Adrenal gland (tissue), 12 donors: ENCODE data around the gene SULF2. TPM values are rescaled to one million over a fixed set of nuclear protein-coding genes. Genes with fewer than 3 reads are reported as not detected.

Experiments
- DNase-seq, 7 donors: peaks; one replicate each; pipeline ENCODE4 v3.0.0-alpha.2; 2019 to 2020
- H3K27ac ChIP-seq, 5 donors: fragments of 200-600 bp; sonication (generic) in 4 of 5; 1 replicate in 3 of 5; 2 replicates in 2 of 5; pipeline versions ENCODE4 v1.5.1 to v1.8.0; 2016 to 2020; ENCODE audit warnings: mild to moderate bottlenecking in 1 of 5
- H3K27me3 ChIP-seq: fragments of 200-600 bp; 2 replicates; pipeline ENCODE4 v1.8.0; 2021
- H3K36me3 ChIP-seq, 2 donors: fragments of 200-600 bp; replicated peaks in 1 of 2; 1 replicate in 1 of 2; 2 replicates in 1 of 2; pipeline versions ENCODE4 v1.5.1 to v1.8.0; 2018 to 2022
- H3K4me1 ChIP-seq, 2 donors: fragments of 200-600 bp; replicated peaks in 1 of 2; 1 replicate in 1 of 2; 2 replicates in 1 of 2; pipeline versions ENCODE4 v1.5.1 to v1.8.0; 2018 to 2021
- H3K4me3 ChIP-seq, 4 donors: fragments of 200-600 bp; sonication (generic) in 3 of 4; one replicate each; pipeline ENCODE4 v1.5.1; 2016 to 2018
- H3K9me3 ChIP-seq, 3 donors: fragments of 200-600 bp; sonication (generic) in 1 of 3; replicated peaks in 1 of 3; 1 replicate in 2 of 3; 2 replicates in 1 of 3; pipeline versions ENCODE4 v1.5.1 to v1.8.0; 2016 to 2021
- POLR2A ChIP-seq, 2 donors: fragments of 450-650 bp; IDR thresholded peaks; one replicate each; pipeline ENCODE4 v1.6.1; 2017; ENCODE audit warnings: antibody characterized with exemption in 2 of 2, mild to moderate bottlenecking in 2 of 2, moderate library complexity in 1 of 2
- WGBS, 4 donors: extraction: QIAGEN DNeasy Blood & Tissue Kit in 2 of 4; methylation state at CpG; one replicate each; pipeline versions ENCODE4 v1.1.5 to v1.1.7; 2013 to 2017; 5-methylcytosine and 5-hydroxymethylcytosine counted together
- intact Hi-C, 2 donors: fragments of 100-400 bp; cut with DNase I; formaldehyde crosslinking; loops; one replicate each; pipeline versions ENCODE4 v1.14.1 to v1.15.0; 2022 to 2023
- polyA plus RNA-seq, 3 donors: library from polyadenylated mRNA; stranded (reverse); fragments of 200-250 nt in 2 of 3; fragments of 350-450 nt in 1 of 3; fragmentation: Illumina TruSeq in 1 of 3; extraction: RNeasy Lipid Tissue Mini Kit (QIAGEN cat#74804) in 1 of 3; gene quantifications; one replicate each; pipeline ENCODE4 v1.2.3, GENCODE V29; 2013 to 2014
- total RNA-seq, 9 donors: library from RNA; depleted of rRNA in 4 of 9; stranded (reverse); fragments of >200 nt in 4 of 9; fragments of 120-200 nt in 1 of 9; fragmentation: NEBNext Ultra II Directional in 1 of 9; extraction: Animal tissue kit (Norgen Biotek cat#: 25700) in 1 of 9; gene quantifications; one replicate each; pipeline versions ENCODE4 v1.1.0 to v1.2.4, GENCODE V29; 2013 to 2023
- TF ChIP-seq, protein P1 (sequence below), 6 experiments: fragments of 450-650 bp in 4 of 6; fragments of 200-600 bp in 2 of 6; sonication (generic) in 1 of 6; IDR thresholded peaks; 1 replicate in 5 of 6; 2 replicates in 1 of 6; pipeline versions ENCODE4 v1.5.1 to v1.8.0; 2016 to 2021; ENCODE audit warnings: antibody characterized with exemption in 6 of 6, mild to moderate bottlenecking in 2 of 6, moderate library complexity in 1 of 6
- donor health status: healthy with polysubstance abuse.
- donor health status: Bipolar disorder and iron deficiency.
- donor health status: DM: yes; HTN: yes; CAD: no.
- donor health status: DM: no; HTN: no; CAD: no.
- donor health status: DM: no; HTN: no; CAD: no.
- donor health status: DM: yes; HTN: yes; CAD: no.

SULF2 gene
- total and polyA plus RNA-seq, 12 donors = 13.5 to 42.5 (median 25.6) TPM

DNA sequence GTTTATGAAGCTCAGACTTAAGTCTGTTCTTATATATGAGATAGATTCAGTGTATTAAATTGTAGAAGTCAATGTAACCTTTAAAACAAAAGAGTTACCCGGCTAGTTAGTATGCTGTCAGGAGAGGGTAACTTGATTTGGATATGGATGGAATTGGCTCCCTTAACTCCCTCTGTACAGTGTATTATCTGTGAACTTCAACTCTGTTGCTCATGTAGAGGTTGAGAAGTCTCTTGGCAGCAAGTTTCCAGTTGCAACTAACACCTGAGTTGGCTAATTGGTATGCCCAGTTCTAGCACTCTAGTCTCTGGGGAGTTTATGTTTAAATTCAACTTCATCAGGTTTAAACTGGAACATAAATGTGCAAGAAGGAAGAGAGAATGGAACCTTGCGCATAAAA lies 172.6 kb downstream of the SULF2 start:
- intact Hi-C loops = no loop called here
- no peak for DNase-seq
- WGBS, 4 donors = 90 to 98% (median 94%) methylated on average over 2 of the region's 2 CpGs
- Histone ChIP-seq H3K27me3 (no peaks in the 10 kb centered on the region), H3K36me3 (no peaks in the 10 kb centered on the region), H3K9me3 (no peaks in the 10 kb centered on the region), H3K4me1 (peaks cover 6 to 22% of the 10 kb centered on the region in 2 donors), H3K4me3 (no peak overlapping the region), H3K27ac (no peak overlapping the region)
- TF ChIP-seq, protein P1, sequence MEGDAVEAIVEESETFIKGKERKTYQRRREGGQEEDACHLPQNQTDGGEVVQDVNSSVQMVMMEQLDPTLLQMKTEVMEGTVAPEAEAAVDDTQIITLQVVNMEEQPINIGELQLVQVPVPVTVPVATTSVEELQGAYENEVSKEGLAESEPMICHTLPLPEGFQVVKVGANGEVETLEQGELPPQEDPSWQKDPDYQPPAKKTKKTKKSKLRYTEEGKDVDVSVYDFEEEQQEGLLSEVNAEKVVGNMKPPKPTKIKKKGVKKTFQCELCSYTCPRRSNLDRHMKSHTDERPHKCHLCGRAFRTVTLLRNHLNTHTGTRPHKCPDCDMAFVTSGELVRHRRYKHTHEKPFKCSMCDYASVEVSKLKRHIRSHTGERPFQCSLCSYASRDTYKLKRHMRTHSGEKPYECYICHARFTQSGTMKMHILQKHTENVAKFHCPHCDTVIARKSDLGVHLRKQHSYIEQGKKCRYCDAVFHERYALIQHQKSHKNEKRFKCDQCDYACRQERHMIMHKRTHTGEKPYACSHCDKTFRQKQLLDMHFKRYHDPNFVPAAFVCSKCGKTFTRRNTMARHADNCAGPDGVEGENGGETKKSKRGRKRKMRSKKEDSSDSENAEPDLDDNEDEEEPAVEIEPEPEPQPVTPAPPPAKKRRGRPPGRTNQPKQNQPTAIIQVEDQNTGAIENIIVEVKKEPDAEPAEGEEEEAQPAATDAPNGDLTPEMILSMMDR (IDR thresholded peaks at IDR 0.05) = no peak
- no peak for TF ChIP-seq POLR2A (IDR thresholded peaks at IDR 0.05)

DNA sequence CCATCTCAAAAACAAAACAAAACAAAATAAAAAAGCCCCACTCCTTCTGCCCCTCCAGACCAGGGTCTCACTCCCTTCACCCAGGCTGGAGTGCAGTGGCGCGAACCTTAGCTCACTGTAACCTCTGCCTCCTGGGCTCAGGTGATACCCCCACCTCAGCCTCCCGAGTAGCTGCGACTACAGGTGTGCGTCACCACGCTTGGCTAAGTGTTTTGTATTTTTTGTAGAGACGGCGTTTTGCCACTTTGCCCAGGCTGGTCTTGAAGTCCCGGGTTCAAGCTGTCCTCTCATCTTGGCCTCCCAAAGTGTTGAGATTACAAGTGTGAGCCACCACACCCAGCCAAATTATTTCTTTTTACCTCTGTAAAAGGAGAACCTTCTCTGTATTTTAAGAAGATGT lies 173.5 kb downstream of the SULF2 start:
- no peak for DNase-seq
- Histone ChIP-seq H3K36me3 (no peaks in the 10 kb centered on the region), H3K4me3 (no peak overlapping the region), H3K9me3 (no peaks in the 10 kb centered on the region), H3K27me3 (no peaks in the 10 kb centered on the region), H3K27ac (no peak overlapping the region), H3K4me1 (peaks cover 6 to 31% of the 10 kb centered on the region in 2 donors)
- intact Hi-C loops = no loop called here
- TF ChIP-seq, protein P1 (IDR thresholded peaks at IDR 0.05) = no peak
- no peak for TF ChIP-seq POLR2A (IDR thresholded peaks at IDR 0.05)
- WGBS, 4 donors = 95 to 100% (median 97%) methylated on average over 9 of the region's 9 CpGs

DNA sequence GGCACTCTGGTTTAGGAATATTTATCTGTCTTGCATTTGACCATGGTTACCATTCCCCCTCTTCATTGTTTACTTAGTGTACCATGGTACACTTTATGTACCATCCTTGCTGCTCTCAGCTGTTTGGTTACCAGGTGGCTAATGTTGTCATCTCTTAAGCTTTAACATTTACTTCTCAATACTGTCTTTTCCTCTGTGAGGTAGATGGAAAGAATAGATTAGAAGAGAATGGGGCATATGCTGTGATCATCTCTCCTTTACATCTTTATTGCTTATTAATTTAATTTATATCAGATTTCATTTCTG lies 174.4 kb downstream of the SULF2 start:
- DNase-seq = no peak
- H3K27ac ChIP-seq = peak overlapping the region in 1 of 5 donors; percentile 8
- no peaks in the 10 kb centered on the region for H3K27me3 ChIP-seq
- peaks cover 6 to 31% of the 10 kb centered on the region in 2 donors for H3K4me1 ChIP-seq
- H3K9me3 ChIP-seq = no peaks in the 10 kb centered on the region
- intact Hi-C loops = no loop called here
- no peak overlapping the region for H3K4me3 ChIP-seq
- no peaks in the 10 kb centered on the region for H3K36me3 ChIP-seq
- TF ChIP-seq, protein P1 (IDR thresholded peaks at IDR 0.05) = no peak
- no peak for TF ChIP-seq POLR2A (IDR thresholded peaks at IDR 0.05)

DNA sequence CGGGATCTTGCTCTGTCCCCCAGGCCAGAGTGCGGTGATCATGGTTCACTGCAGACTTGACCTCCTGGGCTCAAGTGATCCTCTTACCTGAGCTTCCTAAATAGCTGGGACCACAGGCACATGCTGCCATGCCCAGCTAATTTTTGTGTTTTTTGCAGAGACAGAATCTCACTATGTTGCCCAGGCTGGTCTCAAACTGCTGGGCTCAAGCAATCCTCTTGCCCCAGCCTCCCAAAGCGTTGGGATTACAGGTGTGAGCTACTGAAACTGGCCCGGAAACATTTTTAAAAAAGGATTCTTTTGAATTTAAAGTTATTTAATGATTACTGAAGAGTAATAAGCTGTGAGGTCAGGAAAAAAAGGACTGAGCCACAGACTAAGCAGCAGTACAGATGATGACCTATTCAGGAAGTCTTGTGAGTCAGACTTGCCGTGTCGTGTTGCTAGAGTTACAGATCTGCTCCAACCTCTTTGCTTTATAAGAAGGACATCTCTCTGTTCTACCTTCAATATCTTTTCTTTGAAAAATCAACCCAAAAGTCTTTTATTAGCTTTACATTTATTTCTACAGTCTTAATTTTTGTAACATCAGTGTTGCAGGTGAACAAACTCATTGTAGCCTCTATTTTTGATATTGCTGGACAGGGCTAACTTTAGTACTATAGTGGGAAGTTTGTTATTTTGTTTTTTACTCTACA lies 174.9 kb downstream of the SULF2 start:
- Histone ChIP-seq H3K9me3 (no peaks in the 10 kb centered on the region), H3K4me1 (peaks cover 6 to 31% of the 10 kb centered on the region in 2 donors), H3K27me3 (no peaks in the 10 kb centered on the region), H3K27ac (peak overlapping the region in 2 of 5 donors; percentile 51 to 68), H3K36me3 (no peaks in the 10 kb centered on the region), H3K4me3 (no peak overlapping the region)
- intact Hi-C loops = no loop called here
- DNase-seq = peak; percentile 59 to 85 (median 71)
- TF ChIP-seq, protein P1 (IDR thresholded peaks at IDR 0.05) = no peak
- no peak for TF ChIP-seq POLR2A (IDR thresholded peaks at IDR 0.05)
- WGBS, 4 donors = 47 to 57% (median 50%) methylated on average over 6 of the region's 6 CpGs
